Stimulated activated CD4-positive, alpha-beta T cell treated with anti-CD3 and anti-CD28 coated beads, TNF-alpha, amount 100 ng/mL, for 4 hours (primary cell): ENCODE data around the gene CTXND1.

ENCODE experiments used
- DNase-seq, 3 experiments: peaks; one replicate each; pipeline ENCODE4 v3.0.0-alpha.2; 2020; ENCODE audit warnings: low read depth in 3 of 3

CTXND1 gene

DNA sequence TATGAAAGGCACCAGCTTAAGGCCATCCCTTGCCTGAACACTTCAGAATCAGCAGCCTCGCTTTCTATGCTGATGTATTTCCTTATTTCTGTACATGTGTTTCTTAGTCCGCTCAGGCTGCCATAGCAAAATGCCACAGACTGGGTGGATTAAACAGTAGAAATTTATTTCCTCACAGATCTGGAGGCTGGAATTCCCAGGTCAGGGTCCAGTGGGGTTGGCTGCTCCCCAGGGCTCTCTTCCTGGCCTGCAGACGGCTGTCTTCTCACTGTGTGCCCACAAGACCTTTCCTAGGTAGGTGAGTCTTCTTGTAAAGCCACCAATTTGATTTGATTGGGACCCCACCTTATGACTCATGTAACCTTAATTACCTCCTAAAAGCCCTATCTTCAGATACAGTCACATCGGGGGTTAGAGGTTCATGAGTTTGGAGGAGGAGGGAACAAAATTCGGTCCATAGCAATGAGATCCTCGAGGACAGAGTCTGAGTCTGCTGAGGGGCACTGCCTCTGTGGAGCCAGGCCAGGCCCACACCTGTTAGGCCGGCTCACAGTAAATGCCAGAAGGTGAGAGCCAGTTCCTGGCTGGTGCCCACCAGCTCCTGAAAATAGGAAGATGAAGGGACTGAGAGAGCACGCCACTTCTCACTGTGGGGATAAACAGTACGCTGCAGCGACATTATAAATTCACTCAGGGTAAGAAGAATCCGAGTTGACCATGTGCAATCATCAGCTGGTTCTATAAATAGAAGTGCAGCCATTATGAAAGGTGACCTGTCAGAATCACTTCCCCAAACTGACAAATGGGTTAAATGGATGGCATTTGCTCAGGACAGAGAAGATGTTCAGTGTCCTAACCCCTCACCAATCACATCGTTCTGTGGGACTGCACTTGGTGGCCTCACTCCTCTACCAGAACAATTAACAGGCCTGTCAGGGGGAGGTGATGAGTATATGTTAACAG, 41.1 kb downstream of the CTXND1 start:
- DNase-seq = no peak

DNA sequence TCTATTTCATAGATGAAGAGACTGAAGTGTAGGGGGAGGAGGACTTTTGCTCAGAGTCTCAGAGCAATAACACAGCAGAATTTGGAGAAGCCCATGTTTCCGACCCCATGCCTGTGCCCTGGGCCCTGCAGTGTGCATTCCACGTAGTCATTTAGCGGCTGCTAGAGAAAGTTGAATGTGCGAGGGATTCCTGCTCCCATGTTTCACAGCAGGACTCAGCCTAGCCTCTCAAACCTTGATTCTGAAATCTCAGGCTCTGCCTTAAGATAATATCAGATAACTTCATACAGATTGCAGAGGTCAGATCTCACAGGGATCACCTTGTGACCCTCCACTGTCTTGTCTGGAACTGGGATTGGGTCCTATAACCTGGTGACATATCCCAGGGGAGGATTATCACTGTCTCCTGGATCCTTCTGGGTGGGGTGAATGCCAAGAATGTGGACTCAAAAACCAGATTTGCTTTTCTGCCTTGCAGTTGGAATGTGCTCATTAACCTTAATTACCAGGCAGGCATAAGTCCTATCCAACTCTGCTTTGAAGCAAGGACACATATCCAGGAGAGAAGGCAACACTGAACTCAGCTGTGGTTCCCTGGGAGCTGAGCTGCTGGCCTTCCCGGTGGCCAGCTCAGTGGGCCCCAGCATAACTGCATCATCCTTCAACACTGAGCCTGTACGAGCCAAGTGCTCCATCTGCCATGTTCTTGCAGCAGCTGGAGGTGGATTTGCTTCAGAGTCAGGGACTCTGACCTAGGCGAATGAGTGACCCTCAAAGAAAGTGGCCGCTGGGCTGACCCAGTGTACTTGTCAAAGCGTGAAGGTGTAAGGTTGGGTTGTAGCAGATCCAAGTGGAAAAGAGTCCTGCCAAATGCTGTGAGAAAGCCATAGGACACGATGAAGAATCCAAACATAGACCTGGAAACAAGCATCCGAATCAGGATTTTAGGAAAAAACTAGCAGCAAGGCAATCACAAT, 43.0 kb downstream of the CTXND1 start:
- DNase-seq = no peak

DNA sequence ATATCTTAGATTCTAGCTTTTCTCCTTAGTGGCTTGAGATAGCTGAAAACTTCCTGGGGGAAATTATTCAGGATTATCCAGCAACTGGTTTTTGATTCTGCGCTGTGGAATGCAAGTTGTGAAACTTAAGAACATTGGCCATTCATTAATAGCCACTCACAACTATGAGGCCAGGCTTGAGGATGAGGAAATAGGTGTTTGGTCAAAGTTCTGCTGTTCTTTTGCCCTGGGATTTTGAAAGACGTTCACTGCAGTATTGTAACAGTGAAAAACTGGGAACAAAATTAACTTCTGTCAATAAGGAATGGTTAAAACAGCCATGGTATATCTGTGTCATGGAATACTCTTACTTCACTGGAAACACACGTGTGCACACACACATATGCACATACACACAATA, 44.1 kb downstream of the CTXND1 start:
- DNase-seq = no peak

DNA sequence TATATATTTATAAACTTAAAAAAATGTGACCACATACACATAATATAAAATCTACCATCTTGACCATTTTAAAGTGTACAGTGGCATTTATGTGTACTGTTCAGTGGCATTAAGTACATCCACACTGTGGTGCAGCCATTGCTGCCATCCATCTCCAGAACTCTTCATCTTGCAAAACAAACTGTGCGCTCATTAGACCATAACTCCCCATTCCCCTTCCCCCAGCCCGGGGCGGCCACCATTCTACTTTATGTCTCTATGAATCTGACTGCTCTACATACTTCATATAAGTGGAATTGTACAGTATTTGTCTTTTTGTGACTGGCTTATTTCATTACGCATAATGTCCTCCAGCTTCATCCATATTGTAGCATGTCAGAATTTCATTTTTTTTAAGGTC, 47.8 kb downstream of the CTXND1 start:
- DNase-seq = no peak

DNA sequence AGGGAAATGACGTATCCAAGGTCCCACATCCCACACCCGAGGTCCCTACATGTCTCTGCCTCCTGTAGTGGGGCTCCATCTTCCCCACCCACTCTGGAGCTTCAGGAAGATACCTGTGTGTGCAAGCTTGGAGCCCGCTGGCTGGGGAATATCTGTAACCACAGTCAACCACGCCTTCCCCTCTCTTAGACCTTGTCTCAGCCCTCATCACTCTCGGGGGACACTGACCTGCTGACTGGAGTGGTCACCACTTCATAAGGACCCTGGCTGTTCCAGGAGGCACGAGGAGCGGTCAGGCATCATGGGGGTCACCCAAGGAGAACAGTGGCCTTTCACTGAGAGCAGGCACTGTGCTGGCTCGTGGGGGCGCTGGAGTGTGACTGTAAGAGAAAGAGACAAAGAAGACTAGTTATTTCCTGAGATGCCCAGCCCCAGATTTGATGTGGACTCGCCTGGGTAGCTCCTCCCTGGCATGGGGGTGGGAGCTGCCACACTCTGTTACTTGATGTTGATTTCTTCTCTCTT, 48.6 kb downstream of the CTXND1 start:
- DNase-seq = no peak

DNA sequence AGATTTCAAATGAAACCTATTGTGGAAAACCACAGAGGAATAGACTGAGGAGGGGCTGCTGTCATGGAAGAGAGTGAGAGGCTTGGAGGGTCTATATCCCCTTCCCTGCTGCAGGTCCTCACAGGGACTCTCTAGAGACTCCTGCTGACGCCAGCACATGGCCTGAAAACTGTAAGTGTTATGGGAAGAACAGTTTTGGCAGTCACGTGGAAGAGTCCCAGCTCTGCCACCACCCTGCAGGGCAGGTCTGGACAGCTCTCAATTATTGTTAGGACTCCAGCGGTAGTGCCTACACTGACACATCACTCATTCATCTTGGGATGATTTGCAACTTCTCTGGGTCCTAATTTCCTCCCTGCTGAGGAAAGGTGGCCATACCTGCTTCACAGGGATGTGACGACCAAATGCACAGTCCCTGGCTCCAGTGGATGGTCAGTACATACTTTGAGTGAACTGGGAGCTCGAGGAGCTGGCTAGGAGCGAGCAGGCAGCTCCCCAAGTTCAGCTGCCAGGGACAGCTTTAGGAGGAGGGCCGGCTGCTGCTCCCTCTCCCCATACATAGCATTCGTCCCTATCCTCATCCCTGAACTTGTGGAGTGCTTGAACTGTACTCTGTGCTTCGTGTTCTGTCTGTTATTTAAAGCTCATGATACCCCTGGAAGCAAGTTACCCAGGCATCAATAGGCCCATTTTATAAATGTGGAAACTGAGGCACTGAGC, 49.2 kb downstream of the CTXND1 start:
- DNase-seq = no peak

DNA sequence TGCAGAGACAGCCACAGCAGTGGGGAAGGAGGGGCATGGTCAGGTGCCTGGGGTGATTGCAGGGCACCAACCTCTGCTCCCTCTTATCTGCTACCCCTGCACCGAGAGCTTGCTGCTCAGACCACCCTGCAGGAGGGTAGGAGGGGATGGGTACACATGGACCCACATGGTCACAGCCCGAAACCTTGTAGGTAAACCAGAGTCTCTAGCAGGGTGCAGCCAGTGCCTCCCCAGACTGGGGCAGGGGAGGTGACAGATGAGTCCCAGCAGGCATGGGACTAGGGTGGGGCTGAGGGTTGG, 50.0 kb downstream of the CTXND1 start:
- DNase-seq = no peak

DNA sequence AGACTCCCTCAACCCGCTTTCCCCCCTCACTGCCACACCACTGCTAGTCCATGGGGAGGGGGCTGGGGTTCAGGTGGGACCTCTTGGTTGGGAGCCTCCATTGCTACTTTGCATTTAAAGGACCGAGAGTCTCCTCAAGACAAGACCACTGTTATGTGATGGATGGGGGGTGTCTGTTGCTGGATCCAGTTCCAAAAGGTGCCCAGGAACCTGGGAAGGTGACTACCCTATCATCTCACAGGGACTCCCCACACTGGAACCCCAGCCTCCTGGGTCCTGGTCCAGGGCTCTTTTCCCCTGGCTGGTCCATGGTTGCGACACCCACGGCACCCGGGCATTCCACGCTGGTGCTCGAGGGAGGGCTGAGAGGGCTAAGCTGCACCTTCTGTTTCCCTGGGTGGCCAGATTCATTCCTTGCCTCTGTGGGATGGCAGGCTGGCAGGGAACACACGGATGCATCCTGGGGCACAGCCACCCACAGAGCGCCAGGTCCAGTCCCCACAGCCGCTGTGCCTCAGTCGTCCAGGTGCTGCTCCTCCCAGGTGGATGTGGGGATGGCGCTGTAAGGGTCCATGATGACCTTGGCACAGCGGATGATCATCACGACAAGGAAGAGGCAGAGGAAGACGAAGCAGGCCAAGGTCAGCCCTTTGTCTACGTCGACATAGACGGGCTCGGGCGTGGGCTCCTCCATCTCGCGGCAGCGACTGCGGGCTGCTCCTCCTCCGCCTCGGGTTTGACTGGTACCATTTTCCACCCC, 50.6 kb downstream of the CTXND1 start:
- DNase-seq = no peak

DNA sequence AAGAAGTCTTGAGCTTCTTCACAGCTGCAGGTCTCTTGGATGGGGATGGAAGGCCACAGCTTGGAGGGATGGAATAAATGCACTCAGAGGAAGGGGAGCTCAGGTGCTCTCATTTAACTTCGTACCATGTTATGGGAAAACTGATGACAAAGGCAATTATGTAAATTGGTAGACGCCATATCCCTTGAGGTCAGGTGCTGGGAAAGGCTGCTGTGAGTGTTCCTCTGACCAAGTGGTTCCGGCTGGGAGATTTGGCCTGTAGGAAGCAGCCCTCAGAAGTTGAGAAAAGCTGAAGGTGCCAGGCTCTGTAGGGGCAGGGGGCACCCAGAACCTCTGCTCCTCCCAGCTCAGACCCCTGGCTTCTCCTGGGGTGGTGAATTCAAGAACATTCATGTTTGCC, 52.1 kb downstream of the CTXND1 start:
- no peak for DNase-seq

DNA sequence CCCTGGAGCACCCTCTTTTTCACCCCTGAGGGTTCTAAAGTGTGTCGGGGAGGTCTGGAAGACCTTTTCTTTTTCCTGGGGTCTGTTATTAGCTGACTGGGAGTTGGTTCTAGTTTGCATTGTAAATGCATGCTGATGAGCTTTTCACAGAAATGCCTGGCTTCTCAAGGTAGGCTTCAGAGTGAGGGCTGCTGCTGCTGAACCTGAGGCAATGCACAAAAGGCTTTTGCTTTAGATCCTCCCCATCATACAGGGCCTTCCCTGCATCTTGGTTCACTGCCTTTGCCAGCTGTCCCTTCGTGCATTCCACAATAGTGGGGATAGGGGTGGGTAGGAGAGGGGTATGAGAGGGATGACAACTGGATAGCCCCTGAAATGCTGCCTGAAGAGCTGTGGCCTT, 52.6 kb downstream of the CTXND1 start:
- no peak for DNase-seq

DNA sequence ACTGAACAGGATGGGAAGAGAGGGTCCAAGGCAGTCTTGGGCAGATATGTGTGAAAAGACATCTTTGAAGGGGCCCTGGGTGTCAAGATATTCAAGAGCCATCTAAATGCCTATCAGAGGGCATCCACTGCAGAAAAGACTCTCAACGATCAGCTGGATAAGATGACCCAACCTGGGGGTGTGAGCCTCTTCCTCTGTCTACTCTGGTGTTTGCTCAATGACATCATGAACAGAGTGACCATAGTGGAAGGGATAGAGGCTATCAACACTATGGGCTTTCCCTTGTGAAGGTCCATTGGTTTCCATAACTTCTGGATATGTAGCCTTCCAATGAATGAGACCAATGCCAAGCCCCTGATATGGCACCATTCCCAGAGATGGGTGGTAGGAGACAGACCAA, 57.1 kb downstream of the CTXND1 start:
- no peak for DNase-seq

DNA sequence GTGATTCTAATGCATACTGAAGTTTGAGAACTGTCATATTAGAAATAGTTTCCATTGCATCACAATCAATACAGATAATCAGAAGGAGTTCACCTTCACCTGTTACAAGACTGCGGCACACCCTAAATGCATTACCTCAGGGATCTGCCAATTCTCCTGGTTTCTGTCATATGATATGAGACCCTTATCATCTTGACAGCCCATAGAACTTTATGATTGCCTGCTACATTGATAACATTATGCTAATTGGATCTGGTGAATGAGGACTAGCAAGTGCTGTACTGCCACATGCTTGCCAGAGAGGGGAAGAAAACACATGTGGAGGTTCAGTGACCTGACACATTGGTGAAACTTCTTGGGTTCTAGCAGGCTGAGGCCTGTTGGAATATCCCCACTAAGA, 57.8 kb downstream of the CTXND1 start:
- DNase-seq = no peak

DNA sequence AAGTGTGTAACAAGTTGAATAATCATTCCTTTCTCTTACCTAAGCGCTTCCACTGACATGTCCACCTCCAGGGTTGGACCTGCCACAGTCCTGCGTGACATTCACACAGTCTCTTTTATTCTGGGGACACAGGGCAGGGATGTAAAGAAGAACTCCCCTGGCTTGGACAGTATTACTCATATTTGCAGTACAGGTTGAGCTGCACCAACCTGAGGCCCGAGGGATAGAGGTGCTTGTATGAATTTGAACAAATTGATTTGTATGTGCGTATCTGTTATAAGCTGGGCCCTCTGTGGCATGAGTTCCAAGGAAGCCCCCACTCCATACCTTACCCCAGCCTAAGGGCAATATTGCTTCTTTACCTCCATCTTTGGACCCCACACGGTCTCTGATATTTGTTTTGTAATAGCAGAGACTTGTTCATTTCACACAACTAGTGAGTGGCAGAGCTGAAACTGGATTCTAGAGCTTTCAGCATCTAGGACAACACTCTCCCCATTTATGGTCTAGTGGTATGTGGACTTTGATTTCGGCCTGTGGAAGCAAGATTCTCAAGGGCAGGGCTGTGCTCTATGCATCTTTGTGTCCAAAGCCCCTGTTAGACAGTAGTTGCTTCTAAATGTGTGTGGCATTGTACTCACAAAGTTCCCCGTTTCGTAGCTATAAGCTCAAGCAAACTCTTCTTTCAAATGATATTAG, 60.0 kb downstream of the CTXND1 start:
- DNase-seq = no peak

DNA sequence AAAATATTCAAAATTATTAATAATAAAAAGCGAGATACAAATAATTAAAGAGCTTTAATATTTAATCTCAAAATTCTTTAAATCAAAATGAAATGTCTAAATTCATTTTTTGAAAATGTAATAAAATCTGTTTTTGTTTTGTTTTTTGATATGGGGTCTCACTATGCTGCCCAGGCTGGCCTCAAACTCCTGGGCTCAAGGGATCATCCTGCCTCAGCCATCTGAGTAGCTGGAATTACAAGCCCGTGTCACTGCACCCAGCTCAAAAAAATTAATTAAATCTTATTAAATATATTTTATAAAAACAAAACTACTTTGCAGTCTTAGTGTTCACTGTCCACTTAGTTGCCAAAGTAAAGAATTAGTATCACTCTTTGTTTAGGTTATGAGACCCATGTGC, 60.8 kb downstream of the CTXND1 start:
- DNase-seq = no peak

DNA sequence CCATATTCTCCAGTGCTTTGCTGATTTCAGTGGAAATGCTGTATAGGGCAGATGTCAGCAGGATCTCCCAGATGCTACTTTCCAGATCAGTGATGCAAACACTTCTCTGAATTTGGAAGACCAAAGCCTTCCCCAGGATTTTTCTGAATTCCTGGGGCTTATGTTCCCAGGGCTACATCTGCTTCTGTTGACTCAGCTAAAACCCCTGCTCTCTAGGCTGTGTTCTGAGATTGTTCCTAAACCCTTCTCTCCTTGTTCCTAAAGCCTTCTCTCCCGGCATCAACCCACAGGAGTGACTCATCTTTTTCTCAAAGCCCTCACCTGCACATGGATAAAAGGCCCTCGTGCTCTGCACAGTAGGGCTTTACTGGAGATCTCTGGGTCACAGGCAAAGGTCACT, 63.8 kb downstream of the CTXND1 start:
- DNase-seq = no peak

DNA sequence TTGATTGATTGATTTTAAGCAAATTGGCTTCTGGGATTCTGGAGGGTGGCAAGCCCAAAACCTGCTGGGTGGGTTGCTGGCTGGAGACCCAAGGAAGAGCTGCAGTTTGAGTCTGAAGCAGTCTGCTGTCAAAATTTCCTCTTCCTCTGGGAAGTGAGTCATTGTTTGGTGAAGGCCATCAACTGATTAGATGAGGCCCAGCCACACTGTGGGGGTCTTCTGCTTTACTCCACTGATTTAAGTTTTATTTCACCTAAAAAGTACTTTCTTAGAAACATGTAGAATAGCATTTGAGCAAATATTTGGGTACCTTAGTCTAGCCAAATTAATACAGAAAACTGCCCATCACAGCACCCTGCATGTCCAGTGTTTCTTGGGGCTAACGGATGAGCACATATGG, 65.4 kb downstream of the CTXND1 start:
- no peak for DNase-seq

DNA sequence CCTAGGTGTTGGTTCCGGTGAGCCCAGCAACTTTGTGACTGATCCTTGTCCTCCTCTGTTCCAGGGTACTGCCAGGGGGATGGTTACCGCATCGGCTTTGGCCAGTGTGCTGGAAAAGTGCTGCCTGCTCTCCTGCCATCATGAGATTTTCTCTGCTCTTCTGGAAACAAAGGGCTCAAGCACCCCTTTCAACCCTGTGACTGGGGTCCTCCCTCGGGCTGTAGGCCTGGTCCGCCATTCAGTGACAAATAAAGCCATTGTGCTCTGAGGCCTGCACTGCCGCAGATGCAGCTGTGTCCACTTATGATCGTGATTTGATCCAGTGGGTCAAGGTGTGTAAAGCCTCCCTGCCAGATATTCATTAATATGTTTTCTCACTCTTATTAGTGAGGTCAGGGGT, 65.9 kb downstream of the CTXND1 start:
- DNase-seq = no peak

DNA sequence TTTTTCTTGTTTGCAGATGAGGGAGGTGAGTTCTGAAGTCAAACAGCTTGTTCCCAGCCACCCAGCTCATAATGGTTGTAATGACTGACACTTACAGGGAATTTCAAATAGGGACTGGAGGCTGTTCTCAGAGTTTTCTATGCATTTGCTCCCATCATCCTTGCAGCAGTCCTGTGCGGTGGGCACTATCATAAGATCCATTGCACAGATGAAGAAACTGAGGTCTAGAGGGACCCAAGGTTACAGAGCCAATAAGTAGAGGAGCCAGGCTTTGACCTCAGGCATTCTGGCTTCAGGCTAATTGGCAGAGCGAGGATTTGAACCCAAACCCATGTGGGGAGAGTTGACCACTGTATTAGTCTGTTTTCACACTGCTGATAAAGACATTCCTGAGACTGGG, 66.9 kb downstream of the CTXND1 start:
- DNase-seq = no peak

DNA sequence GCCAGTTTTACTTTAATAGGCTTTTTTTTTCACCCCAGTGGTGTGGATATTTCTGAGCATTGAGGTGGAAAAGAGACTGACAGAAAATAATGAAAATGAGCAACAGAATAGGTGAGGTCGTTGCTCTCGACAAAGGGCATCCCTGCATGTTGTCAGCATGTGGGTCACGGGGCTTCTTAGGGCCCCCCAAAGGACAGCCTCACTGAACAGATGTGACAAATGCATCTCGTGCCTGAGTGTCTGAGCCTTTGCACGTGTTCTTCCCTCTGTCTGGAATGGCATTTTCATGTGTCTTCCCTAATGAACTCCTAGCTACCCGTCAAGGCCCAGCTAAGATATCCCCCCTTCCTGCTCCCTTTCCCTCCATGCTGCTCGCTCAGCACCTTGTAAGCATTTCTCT, 67.5 kb downstream of the CTXND1 start:
- no peak for DNase-seq

DNA sequence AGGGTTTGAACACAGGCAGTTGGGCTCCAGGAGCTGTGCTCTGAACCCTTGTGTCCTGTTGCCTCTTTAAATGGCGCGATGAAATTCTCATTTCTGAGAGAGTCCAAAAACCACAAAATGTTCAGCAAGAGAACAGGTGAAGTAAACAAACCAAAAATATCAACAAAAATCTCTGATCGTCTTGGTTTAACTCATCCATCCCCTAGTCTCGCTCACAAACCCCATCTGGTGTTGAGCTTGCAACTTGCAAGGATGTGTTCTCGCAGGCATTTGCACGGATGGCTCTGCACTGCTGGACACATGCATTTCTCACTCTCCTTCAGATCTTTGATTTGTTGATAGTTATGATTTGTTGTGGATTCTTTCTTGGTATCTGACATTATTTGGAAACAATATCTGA, 68.1 kb downstream of the CTXND1 start:
- DNase-seq = no peak

DNA sequence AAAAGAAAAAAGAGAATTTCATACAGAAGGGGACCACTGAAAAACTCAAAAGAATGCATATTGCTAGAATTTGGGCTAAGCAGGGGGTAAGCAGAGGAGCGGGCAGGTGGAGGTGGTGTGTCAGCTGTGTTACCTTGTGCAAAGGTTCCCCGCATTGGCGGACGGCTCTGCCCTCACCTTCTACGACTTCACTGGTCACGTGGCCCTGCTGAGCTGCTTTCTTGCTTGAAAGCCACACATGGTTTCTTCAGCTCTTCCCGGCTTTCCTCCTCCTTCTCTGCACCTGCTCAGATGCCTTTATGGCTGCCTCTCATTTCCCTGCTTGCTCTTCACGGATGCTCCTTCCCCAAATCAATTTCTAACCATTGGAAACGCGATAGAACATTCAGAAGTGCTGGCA, 68.7 kb downstream of the CTXND1 start:
- no peak for DNase-seq
